ENCODE measurements around the gene NDUFV2.

DNA sequence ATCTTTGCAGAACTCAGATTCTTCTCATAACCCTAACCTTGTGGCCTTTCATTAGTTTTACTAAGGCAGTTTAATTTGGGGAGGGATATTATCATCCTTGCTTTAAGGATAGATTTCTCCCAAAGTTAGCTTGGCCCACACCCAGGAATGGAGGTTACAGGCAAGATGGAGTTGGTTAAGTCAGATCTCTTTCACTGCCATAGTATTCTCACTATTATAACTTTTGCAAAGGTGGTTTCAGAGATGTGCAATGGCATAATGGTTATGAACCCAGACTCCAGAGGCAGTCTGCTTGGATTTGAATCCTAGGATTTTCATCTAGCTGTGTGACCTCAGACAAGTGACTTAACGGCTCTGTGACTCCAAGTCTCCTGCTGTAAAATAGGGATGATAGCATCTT lies 48.7 kb upstream of the NDUFV2 start:
- TF ChIP-seq, protein P1, sequence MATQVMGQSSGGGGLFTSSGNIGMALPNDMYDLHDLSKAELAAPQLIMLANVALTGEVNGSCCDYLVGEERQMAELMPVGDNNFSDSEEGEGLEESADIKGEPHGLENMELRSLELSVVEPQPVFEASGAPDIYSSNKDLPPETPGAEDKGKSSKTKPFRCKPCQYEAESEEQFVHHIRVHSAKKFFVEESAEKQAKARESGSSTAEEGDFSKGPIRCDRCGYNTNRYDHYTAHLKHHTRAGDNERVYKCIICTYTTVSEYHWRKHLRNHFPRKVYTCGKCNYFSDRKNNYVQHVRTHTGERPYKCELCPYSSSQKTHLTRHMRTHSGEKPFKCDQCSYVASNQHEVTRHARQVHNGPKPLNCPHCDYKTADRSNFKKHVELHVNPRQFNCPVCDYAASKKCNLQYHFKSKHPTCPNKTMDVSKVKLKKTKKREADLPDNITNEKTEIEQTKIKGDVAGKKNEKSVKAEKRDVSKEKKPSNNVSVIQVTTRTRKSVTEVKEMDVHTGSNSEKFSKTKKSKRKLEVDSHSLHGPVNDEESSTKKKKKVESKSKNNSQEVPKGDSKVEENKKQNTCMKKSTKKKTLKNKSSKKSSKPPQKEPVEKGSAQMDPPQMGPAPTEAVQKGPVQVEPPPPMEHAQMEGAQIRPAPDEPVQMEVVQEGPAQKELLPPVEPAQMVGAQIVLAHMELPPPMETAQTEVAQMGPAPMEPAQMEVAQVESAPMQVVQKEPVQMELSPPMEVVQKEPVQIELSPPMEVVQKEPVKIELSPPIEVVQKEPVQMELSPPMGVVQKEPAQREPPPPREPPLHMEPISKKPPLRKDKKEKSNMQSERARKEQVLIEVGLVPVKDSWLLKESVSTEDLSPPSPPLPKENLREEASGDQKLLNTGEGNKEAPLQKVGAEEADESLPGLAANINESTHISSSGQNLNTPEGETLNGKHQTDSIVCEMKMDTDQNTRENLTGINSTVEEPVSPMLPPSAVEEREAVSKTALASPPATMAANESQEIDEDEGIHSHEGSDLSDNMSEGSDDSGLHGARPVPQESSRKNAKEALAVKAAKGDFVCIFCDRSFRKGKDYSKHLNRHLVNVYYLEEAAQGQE (IDR thresholded peaks at IDR 0.05; ENCODE audit: insufficient read depth in 1 of 2, low read depth in 2 of 2, low read length in 2 of 2): no peak
- no peak for TF ChIP-seq POLR2AphosphoS5 (IDR thresholded peaks at IDR 0.05; ENCODE audit: low read depth, low read length)
- TF ChIP-seq SIN3A (IDR thresholded peaks at IDR 0.05; ENCODE audit: borderline replicate concordance, insufficient read depth, low read length): no peak
- no peak for TF ChIP-seq FOXP2 (optimal IDR thresholded peaks at IDR 0.05; ENCODE audit: borderline replicate concordance, extremely low read depth, extremely low read length, insufficient read depth)
- TF ChIP-seq TAF1 (IDR thresholded peaks at IDR 0.05; ENCODE audit: borderline replicate concordance, insufficient read depth, low read length): no peak
